GM18870 (cell line): ENCODE measurements around the gene BCL11A.

Experiments
- ATAC-seq: cut with Tn5 transposase; IDR thresholded peaks from one replicate; pipeline ENCODE4 v1.9.1; 2021; ENCODE audit warnings: moderate library complexity; ENCODE audit not compliant: unreplicated experiment

The BCL11A gene

DNA sequence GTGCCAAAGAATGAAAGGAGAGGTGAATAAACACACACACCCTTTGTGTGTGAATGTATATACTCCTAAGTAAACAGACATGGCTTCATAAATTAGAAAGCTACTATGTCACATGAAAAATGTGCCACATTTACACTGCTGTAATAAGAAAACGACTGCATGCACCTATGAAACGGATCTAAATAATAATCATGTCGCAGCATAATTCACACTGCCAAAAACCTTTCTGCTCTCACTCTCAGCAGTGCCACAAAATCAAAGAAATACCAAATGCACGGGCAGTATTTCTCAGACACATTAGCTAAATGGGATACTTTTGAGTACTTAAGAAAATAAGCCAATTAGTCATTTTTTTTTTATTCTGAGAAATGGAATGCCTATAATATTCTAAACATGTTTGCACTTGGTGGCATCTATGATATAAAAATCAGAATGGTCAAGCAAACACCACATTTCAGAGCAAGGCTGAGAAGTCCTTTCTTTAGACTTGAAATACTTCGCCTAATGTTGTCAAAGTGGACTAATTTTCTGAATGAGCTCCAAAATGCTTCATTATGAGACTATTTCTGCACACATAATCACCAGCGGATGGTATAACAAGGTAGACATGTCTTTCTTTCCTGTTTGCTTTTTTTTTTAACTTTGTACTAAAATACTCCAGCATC is 6.6 kb downstream of the BCL11A start:
- ATAC-seq: no peak

DNA sequence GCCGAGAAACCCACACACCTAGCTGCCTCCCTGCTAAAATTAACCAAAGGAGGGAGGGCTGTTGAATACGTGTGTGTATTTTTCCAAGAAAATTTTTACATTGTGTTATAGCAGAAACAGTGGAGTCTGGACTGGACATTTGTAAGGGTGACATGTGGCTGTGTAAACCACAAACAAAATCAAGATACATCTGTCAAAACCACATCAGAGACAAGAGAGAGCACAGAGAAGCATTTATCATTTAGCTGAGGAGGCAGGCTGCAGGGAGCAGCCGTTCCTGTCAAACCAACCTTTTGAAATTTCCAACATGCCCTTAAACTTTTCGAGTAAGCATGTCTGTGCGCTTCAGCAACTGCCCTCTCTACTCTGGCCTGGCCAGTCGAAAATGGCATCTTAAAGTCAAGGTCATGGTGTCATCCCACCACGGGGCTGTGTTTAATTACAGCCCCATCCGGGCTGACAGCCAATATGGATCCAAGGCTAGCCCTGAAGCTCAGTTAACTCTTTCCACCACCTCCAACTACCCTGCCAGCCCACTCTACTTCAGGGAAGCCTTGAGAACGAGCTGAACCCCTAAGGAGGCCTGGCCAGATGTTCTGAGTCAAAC is 8.4 kb downstream of the BCL11A start:
- peak; percentile 42 for ATAC-seq

DNA sequence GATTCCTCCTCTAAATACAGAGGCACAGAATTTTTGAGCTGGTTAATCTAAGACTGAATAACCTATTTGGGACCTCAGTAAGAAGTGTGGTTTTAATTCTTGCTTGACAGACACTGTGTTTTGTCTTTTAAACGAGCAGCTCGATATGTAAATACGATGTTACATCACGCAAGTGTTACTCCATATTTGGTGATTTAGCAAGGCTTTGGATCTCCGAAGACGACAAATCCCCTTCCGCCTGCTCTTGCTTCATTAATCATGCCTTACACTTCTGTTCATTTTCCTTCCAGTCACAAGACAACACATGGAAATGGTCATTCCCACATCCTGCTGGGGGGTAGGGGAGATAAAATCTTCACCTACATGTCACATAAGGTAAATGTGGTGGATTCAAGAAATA is 9.4 kb downstream of the BCL11A start:
- no peak for ATAC-seq

DNA sequence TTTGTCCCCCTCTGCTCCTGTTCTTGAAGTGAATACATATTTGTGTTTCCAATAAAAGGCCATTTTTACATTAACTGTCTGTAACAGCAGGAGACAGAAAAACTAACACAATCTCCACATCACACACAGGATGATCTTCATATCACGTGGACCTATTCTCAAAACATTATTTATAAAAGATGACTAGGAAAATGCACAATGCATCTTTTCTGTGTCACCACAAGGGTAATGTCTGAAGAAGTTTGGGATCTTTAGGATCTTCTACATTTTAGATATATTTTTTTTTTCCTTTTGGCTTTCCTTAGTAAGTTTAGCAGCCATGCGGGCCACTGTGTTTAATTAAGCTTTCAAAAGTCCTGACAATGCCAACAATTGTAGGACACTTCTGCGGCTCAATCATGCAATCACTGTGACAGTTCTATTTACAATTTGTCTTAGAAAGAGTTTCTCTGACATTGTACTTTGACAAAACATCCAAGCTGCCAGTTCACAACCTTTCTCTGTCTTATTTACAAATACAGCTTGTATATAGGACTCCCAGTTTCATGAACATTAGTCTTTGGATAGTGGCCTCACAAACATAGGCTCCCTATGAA is 12.3 kb downstream of the BCL11A start:
- no peak for ATAC-seq

DNA sequence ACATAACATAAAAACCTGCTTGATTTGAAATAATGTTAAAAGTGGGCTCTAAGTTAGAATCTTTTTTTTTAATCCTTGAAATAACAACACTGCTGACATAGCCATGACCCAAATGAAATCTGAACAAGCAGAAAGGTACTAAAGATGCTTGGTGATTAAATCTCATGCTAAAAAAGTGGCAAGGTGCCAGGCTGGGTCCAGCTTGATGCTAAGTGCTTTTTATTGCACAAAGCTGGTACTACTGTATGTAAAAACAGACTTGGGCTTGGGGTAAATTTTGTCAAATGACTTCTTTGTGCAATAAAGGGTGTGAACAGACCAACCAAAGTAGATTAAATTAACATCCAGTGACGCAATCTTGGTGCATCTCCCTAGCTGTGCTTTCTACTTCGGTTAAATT is 13.4 kb downstream of the BCL11A start:
- no peak for ATAC-seq

DNA sequence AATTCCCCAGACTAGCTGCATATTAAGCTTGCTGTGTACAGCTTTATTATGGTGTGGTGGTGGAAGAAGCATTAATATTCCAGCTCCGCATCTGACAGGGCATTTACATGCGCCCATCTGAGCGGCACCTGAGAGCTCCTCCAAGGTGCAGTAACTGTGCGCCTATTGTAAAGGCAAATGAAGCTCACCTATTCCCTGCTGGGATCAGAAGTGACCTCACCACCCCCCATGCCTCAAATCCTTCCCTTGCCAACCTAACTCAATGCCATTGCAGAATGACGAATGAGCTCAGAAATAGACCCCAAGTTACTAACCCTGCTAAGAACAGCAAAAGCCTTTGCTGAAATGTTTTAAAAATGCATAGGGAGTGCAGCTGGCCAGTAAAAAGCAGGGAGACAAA is 14.3 kb downstream of the BCL11A start:
- no peak for ATAC-seq

DNA sequence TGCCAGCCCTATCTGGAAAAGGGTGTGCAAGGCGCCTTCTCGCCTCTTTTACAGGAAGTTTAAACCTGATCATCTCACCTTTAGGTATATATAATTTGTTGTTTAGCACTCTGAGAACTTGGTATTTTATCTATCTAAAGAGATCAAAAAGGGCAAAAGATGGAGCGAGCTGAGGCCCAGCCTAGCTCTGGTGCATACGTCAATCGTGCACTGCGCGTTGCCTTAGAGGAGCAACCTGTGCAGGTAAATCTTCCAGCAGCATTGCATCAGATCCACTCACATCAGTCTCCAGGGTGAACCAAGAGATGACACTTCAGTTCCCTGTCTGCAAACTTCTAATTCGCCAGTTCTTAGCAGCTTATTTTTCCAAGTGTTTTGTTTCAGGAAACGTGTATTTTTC is 15.4 kb downstream of the BCL11A start:
- ATAC-seq: no peak

DNA sequence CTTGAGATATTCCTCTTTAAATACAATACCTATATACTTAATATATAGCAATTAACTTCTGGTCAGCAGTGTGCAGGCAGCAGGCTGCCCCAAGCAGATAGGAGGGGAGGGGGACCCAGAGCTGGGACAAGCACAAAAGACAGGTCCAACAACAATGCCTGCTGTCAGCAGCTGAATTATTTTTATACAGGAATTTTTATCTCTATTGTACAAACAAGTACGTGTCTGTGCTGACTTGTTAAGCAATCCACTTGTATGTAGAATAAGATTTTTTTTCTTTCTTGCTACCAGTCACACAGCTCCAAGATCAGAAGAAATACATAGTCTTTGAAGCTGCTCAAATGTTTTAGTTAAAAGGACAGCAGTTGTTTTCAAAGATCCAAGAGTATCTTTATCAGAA is 16.7 kb downstream of the BCL11A start:
- no peak for ATAC-seq

DNA sequence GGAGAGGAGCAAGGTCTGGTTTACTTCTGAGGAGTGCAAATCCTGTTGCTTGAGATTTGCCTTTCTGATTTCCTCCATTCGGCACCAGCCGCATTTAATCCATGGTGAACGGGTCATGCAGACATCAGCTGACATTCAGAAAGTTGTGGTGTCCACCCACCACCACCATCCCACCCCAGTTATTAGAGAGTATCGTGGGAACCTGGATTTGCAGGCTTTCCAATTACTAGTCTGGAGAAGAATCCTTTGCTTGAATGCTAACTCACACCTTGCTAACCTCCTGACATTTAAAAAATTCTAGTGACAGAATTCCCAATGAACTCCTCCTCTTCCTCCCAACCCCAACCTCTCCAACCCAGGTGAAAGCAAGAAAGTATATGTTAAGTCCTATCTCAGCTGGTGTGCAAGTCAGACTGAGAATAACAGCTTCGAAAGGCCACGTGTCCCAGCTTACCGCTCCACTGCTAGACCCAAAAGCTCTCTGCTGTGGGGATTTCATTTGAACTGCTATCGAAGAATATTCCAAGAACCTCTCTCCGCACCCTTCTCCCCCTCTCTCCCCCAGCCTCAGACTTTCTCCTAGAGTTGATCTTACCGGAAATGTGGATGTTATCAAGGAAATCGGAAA is 17.7 kb downstream of the BCL11A start:
- ATAC-seq: peak; percentile 81

DNA sequence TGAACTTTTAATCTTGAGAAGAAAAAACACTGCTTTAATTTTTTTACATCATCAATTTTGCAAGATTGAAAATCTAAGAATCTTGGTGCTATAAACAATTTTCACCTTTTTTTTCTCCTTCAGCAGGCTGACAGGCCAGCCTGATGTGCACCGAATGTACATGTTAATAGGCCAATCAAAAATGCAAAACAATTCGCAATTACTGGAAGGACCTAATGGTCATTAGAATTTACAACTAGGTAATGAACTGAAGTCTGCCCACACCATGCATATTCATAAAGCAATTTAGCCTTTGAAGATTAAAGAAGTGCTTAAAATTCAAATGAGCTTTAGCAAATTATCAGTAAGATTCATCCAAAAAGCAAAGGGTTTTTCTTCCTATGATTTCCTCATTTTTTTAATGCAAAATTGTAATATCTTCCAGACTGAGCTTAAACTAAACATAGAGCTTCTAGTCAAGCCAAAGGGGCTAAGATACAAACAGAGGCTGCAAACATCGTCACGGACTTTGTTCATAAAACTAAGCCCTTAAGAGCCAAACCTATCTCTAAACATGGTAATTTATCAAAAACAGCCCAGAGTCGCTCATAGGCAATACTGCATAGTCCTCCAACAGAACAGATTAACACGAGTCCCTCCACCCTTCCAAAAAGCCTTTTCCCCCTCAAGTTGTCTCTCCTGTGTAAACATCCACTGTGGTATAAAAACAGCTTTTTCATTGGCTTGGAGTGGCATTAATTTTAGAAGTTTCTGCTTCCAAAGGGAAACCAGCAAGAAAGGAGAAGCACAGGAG is 18.4 kb downstream of the BCL11A start:
- ATAC-seq: no peak

DNA sequence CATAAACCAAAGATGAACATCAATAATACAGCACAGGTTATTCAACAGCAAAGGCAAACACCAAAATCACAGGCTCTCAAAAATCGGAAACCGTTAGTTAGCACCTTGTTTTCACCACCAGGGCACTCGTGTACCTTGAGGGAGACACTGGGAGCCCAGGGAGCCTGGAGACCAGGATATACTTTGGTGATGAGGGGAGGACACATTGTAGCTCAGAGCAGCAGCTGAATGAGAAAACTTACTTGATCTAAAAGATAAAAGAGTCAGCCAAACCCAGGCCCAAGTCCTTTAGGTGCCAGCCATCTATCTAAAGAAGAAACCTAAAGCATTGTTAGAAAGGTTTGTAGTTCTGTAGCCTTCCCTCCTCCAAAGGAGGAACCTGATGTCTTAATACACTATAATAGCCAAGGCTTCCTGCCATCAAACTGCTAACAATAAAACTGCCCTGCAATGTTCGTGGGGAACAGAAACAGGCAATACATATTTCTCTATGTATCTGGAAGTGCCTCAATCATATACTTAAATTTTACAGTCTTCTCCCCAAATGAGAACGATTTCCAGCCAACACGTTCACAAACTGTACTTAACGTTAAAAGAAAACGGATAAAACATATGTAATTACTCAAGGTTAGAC is 19.3 kb downstream of the BCL11A start:
- ATAC-seq: no peak

DNA sequence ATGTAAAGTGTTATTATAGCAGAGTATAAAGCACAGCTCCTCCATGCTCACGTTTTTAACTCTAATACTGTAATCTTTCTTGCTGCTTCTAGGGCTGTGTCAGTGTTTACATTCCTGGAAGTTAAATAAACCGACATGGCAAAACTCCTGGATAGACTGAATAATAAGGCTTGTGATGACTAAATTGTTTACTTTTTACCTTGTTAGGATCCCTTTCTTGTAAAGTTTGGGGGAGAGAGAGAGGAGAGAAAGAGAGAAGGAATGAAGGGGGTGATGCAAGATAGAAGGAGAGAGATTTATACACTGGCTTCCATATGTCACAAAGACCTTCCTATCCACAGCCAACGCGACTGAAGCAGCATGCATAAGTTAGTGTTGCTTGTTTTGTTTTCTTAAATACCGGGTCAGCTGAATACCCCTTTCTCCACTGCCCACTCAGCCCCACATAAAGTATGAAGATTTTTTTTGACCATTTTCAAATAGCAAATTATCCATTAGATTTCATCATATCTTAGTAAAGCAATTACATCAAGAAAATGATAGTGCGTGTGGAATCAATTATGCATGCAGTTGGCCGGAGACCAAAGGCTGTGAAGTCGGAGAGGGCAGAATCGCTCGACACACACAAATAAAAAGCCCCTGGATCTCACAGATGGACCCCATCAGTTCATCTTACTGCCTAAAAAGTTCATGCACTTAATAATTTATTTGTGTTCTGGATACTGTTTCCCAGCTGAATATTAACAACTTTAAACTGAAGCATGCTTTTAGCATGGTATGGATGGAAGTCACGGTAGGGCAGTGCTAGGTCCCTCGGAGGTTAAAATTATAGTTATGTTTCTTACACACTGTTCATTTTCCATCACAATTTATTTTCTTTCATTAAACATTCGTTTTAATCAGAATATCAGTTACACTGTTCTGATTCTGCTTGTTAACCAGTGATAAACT is 20.1 kb downstream of the BCL11A start:
- ATAC-seq: no peak

DNA sequence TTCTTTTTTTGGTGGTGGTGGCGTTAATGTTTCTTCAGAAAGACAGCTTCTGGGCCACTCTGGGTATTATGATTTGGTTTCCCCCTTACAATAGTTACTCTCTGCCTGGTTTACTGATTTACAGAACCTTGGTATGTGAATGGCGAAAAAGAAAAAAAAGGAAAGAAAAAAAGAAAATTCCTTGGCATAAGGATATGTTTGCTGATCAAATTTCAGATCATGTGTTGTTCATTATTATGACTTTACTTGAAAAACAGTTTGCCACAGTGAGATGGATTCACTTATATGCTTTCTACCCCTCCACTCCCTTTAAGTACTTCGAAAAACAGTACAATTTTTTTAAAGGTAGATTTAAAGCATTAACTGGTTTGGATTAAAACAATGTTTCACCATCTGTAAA is 21.0 kb downstream of the BCL11A start:
- no peak for ATAC-seq

DNA sequence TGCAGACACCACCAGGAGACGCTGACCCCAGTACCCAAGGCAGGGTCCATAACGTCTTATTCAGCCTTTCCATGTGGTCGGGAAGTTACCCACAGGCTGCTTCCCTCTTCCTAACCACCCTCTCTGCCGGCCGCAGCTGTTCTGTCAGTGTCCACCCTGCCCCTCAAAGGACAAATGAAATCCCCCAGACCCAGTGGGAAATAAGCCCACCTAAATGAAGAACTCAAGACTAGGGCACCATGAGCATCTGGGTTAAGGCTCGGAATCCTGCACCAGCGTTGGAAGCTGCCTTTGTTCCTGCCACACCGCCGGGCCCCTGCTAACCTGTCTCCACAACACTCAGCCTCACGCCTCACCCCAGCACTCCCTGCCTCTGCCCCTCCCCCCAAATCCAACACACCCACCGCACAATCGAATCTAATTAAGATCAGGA is 21.7 kb downstream of the BCL11A start:
- no peak for ATAC-seq

DNA sequence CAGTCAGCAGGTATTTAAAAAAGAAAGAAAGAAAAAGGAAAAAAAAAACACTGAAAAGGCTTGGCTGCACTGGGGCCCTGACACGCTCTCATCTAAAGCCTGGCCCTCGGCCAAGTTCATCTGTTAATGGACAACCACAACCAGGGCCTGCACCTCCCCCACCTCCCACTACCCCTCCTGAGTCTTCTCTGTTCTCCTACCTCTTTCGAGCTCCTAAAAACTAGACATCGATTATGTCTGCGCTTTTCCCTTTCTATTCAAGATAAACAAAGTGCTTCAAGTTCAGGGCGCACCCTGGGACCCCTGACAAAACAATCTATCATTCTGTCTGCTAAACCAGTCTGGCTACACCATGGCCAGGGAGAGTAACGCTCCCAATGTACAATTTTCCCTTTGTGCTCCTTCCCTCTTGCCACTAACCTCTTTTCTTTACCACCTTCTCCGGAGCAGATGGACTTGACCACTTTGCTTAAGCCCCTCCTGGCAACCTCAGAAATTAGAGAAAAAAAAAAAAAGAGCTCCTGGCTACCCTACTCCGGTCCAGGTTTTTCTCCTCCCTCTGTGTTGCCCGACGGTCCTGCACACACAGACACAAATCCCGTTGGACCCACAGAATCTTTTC is 22.7 kb downstream of the BCL11A start:
- peak; percentile 58 for ATAC-seq

DNA sequence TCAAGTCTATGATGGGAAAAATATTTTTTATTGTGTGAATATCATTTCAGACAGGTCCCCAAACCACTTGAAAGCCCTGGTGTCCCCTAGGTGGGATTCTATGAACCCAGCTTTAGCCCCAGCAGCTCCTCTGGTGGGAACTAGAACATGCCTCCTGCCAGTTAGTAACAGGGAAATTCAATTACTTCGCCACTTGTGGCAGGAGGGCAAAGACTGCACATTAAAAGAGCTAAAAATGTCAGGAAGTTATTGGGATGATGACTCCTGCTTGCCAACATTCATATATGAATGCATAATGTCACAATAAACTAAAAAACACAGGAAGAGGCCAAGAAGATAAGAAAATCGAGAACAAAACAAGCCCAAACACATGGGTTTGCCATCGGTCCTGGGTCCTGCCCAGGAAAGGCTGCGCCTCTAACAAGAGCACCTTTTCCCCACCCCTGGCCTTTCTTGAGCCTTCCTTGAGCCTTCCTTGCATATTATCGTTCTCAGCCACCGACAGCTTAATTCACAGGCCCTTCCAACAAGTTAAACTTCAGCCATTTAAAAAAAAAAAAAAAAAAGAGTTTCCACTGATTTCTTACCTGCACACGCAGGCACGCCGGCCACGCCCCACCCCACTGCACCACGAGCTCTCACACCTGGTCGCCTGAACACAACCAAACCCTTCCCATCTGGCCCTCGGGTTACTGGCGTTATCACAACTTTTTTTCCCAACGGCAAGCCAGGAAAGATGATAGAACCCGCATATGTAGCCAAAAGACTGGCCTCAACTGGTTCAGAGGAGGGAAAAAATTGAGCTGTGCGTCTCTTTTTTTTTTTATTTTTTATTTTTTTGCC is 23.4 kb downstream of the BCL11A start:
- no peak for ATAC-seq

DNA sequence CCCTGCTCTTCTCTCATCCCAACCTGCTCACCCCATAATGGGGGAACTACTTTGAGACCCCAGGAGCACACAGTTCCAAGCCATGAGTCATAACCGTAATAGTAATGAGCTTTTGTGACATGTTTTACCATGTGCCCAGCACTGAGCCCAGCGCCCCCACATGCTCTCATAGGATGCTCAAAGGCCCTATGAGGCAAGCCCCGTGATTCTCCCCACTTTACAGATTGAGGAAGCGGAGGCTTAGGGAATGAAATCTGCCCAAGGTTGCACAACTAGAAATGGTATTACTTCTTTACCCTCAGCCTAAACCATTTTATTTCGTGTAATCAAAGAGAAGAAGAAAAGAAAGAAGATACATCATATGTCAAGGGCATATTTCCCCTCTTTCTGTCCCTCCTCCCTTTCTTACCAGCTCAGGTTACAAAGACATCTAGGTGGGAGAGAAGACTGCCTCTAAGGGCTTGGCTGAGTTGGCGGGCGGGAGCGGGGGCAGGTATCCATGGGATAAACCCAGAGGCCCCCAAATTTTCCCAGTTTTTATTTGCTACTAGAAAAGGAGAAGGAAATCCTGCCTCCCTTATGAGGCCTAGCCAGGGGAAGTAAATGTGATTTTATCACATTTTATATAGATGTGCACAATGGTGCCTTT is 24.2 kb downstream of the BCL11A start:
- ATAC-seq: no peak
